Neural cell (in vitro differentiated cells): ENCODE data around the gene EML5. TPM values are rescaled to one million over a fixed set of nuclear protein-coding genes. Genes with fewer than 3 reads are reported as not detected.

Experiments
- H2AFZ ChIP-seq: fragments of 200-600, 300-800 bp; sonication (generic), shearing (Covaris generic); 2 replicates; pipeline ENCODE4 v1.6.0; 2014; ENCODE audit warnings: low read depth, mild to moderate bottlenecking, antibody characterized with exemption, low read length, moderate library complexity
- H3F3A ChIP-seq: fragments of 200-600 bp; shearing (Covaris generic); 2 replicates; pipeline ENCODE4 v1.6.1; 2016; ENCODE audit warnings: mild to moderate bottlenecking, moderate library complexity, mixed read lengths, antibody characterized with exemption, low read length; ENCODE audit not compliant: insufficient read depth, poor library complexity, severe bottlenecking
- H3K27ac ChIP-seq: fragments of 200-600, 300-800 bp; sonication (generic), shearing (Covaris generic); 2 replicates; pipeline ENCODE4 v1.5.1; 2014; ENCODE audit warnings: mild to moderate bottlenecking, low read length, moderate library complexity
- H3K27me3 ChIP-seq: fragments of 300-800, 200-600 bp; sonication (generic), shearing (Covaris generic); 2 replicates; pipeline ENCODE4 v1.6.0; 2014; ENCODE audit warnings: mild to moderate bottlenecking, low read depth, low read length, moderate library complexity; ENCODE audit not compliant: insufficient read depth
- H3K36me3 ChIP-seq: fragments of 300-800, 200-600 bp; sonication (generic), shearing (Covaris generic); 2 replicates; pipeline ENCODE4 v1.5.1; 2014; ENCODE audit warnings: mild to moderate bottlenecking, antibody characterized with exemption, low read length, moderate library complexity; ENCODE audit not compliant: insufficient read depth
- H3K4me2 ChIP-seq: fragments of 300-800, 200-600 bp; sonication (generic), shearing (Covaris generic); 2 replicates; pipeline ENCODE4 v1.6.0; 2014; ENCODE audit warnings: mild to moderate bottlenecking, low read length
- H3K4me3 ChIP-seq: fragments of 300-800, 200-600 bp; sonication (generic), shearing (Covaris generic); 2 replicates; pipeline ENCODE4 v1.5.1; 2014; ENCODE audit warnings: mild to moderate bottlenecking, low read length, moderate library complexity
- H3K79me2 ChIP-seq: fragments of 200-600 bp; shearing (Covaris generic); replicated peaks from 2 replicates; pipeline ENCODE4 v1.6.0; 2014; ENCODE audit warnings: mild to moderate bottlenecking, low read length, moderate library complexity; ENCODE audit not compliant: insufficient read depth
- H3K9ac ChIP-seq: fragments of 300-800, 200-600 bp; sonication (generic), shearing (Covaris generic); 2 replicates; pipeline ENCODE4 v1.6.1; 2016; ENCODE audit warnings: mild to moderate bottlenecking, low read length, mixed read lengths
- H3K9me2 ChIP-seq: fragments of 200-600 bp; shearing (Covaris generic); 2 replicates; pipeline ENCODE4 v1.6.1; 2016; ENCODE audit warnings: mild to moderate bottlenecking, low read length, mixed read lengths; ENCODE audit not compliant: insufficient read depth
- H3K9me3 ChIP-seq: fragments of 200-600, 300-800 bp; sonication (generic), shearing (Covaris generic); 2 replicates; pipeline ENCODE4 v1.6.1; 2016; ENCODE audit warnings: mild to moderate bottlenecking, mixed run types, low read length, moderate library complexity, mixed read lengths
- H4K20me1 ChIP-seq: fragments of 200-600 bp; shearing (Covaris generic); 2 replicates; pipeline ENCODE4 v1.6.1; 2016; ENCODE audit warnings: mild to moderate bottlenecking, mixed run types; ENCODE audit not compliant: insufficient read depth
- CTCF ChIP-seq: fragments of 450-650 bp; IDR thresholded peaks from 2 replicates; pipeline ENCODE4 v1.5.1; 2014; ENCODE audit warnings: antibody characterized with exemption, mild to moderate bottlenecking, moderate library complexity; ENCODE audit not compliant: poor library complexity, severe bottlenecking
- EP300 ChIP-seq: fragments of 450-650 bp; conservative IDR thresholded peaks from 2 replicates; pipeline ENCODE4 v1.6.1; 2014; ENCODE audit warnings: antibody characterized with exemption, mild to moderate bottlenecking, moderate library complexity; ENCODE audit not compliant: poor library complexity, severe bottlenecking
- EZH2 ChIP-seq: fragments of 200-600, 300-800 bp; shearing (Covaris generic), sonication (generic); IDR thresholded peaks from 2 replicates; pipeline ENCODE4 v1.6.1; 2014; ENCODE audit warnings: antibody characterized with exemption, low read length, borderline replicate concordance, mild to moderate bottlenecking; ENCODE audit not compliant: insufficient read depth, poor library complexity, severe bottlenecking
- MXI1 ChIP-seq: fragments of 450-650 bp; conservative IDR thresholded peaks from 2 replicates; pipeline ENCODE4 v1.6.1; 2014; ENCODE audit warnings: antibody characterized with exemption, mild to moderate bottlenecking; ENCODE audit not compliant: poor library complexity, severe bottlenecking
- POLR2AphosphoS5 ChIP-seq: IDR thresholded peaks from 2 replicates; pipeline ENCODE4 v1.6.1; 2012
- RAD21 ChIP-seq: fragments of 450-650 bp; conservative IDR thresholded peaks from 2 replicates; pipeline ENCODE4 v1.6.1; 2014; ENCODE audit warnings: antibody characterized with exemption, mild to moderate bottlenecking, moderate library complexity
- REST ChIP-seq: IDR thresholded peaks from 2 replicates; pipeline ENCODE4 v1.6.1; 2012; ENCODE audit warnings: borderline replicate concordance
- SMC3 ChIP-seq: fragments of 450-650 bp; conservative IDR thresholded peaks from 2 replicates; pipeline ENCODE4 v1.6.1; 2014; ENCODE audit warnings: antibody characterized with exemption, mild to moderate bottlenecking, moderate library complexity; ENCODE audit not compliant: poor library complexity
- TAF1 ChIP-seq: IDR thresholded peaks from 2 replicates; pipeline ENCODE4 v1.6.1; 2012; ENCODE audit warnings: low read depth
- polyA plus RNA-seq: library from polyadenylated mRNA; depleted of rRNA; stranded (reverse); fragments of >200 nt; gene quantifications from 2 replicates; pipeline ENCODE4 v1.2.3, GENCODE V29; 2014

EML5 gene
- polyA plus RNA-seq, 1 donor from 2014 or later: 27.5 TPM

- Histone ChIP-seq H3K9me3 (no peaks in the 10 kb centered on the region), H3K4me2 (no peak overlapping the region), H3K79me2 (peaks cover 6% of the 10 kb centered on the region), H3K9me2 (no peaks in the 10 kb centered on the region), H3F3A (no peaks in the 10 kb centered on the region), H2AFZ (no peak overlapping the region), H3K9ac (no peak overlapping the region), H3K27ac (no peak overlapping the region), H4K20me1 (no peaks in the 10 kb centered on the region), H3K4me3 (no peak overlapping the region), H3K27me3 (no peaks in the 10 kb centered on the region), H3K36me3 (no peaks in the 10 kb centered on the region)
- no peak for TF ChIP-seq TAF1
- no peak for TF ChIP-seq REST
- TF ChIP-seq EP300: no peak
- no peak for TF ChIP-seq RAD21
- TF ChIP-seq CTCF: no peak
- TF ChIP-seq EZH2: no peak
- no peak for TF ChIP-seq SMC3
- TF ChIP-seq POLR2AphosphoS5: no peak
- TF ChIP-seq MXI1: no peak
Measured at GRCh38 chr14:88838015-88838414, 45.3 kb upstream of the EML5 start.

- H2AFZ ChIP-seq: no peak overlapping the region
- no peak for TF ChIP-seq MXI1
- H3K27ac ChIP-seq: no peak overlapping the region
- H3K4me2 ChIP-seq: no peak overlapping the region
- H4K20me1 ChIP-seq: no peaks in the 10 kb centered on the region
- no peaks in the 10 kb centered on the region for H3K9me3 ChIP-seq
- H3K79me2 ChIP-seq: peaks cover 7% of the 10 kb centered on the region
- no peaks in the 10 kb centered on the region for H3K9me2 ChIP-seq
- H3K36me3 ChIP-seq: no peaks in the 10 kb centered on the region
- H3K27me3 ChIP-seq: no peaks in the 10 kb centered on the region
- no peak overlapping the region for H3K4me3 ChIP-seq
- H3F3A ChIP-seq: no peaks in the 10 kb centered on the region
- no peak overlapping the region for H3K9ac ChIP-seq
Measured at GRCh38 chr14:88837495-88837894, 44.7 kb upstream of the EML5 start.

DNA sequence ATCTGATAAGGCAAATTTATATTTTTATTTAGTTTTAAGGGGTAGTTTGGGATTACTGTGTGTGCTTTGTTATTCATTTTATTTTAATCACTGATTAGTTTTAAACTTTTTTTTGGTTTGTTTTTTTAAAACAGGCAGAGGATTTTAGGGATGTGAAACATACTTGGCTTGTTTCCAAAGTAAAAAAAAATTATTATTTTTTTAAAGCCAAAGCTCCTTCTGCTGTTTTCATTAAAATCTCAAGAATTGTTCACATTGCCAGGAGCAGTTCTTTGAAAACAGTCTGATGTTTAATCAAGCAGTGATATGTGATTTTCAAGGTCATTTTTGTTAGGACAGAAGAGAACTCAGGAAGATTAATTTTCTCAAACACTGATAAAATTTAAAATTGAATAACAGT is 42.9 kb upstream of the EML5 start:
- no peaks in the 10 kb centered on the region for H3K9me2 ChIP-seq
- no peaks in the 10 kb centered on the region for H3F3A ChIP-seq
- H3K36me3 ChIP-seq: no peaks in the 10 kb centered on the region
- no peak overlapping the region for H2AFZ ChIP-seq
- no peaks in the 10 kb centered on the region for H3K9me3 ChIP-seq
- H3K27ac ChIP-seq: no peak overlapping the region
- H3K27me3 ChIP-seq: no peaks in the 10 kb centered on the region
- H3K9ac ChIP-seq: no peak overlapping the region
- H3K4me2 ChIP-seq: no peak overlapping the region
- H3K4me3 ChIP-seq: no peak overlapping the region
- TF ChIP-seq EZH2 (no peak), CTCF (no peak), EP300 (no peak), RAD21 (no peak), POLR2AphosphoS5 (no peak), SMC3 (no peak), MXI1 (no peak), REST (no peak), TAF1 (no peak)
- H4K20me1 ChIP-seq: no peaks in the 10 kb centered on the region
- peaks cover 7% of the 10 kb centered on the region for H3K79me2 ChIP-seq
